SK-N-SH (cell line): ENCODE results near the gene KCNJ15. TPM values are rescaled to one million over a fixed set of nuclear protein-coding genes. Genes with fewer than 3 reads are reported as not detected.

Experiments used
- CTCF ChIA-PET: fragments of 300-600, 350-600 bp; formaldehyde crosslinking; extraction: SDS; loops from one replicate; lab custom pipeline; 2021; lab: Yijun Ruan, JAX
- POLR2A ChIA-PET: fragments of 350-600 bp; sonication (Branson Sonifier 250); formaldehyde crosslinking; extraction: SDS; loops from one replicate; lab custom pipeline; 2020; ENCODE audit warnings: antibody characterized with exemption, inconsistent platforms; lab: Yijun Ruan, JAX
- DNase-seq: peaks from one replicate; pipeline ENCODE4 v3.0.0; 2012
- H2AFZ ChIP-seq: fragments of 200-600 bp; sonication (generic); 2 replicates; pipeline ENCODE4 v1.8.1; 2016; ENCODE audit warnings: antibody characterized with exemption, mild to moderate bottlenecking, low read depth
- H3F3A ChIP-seq: fragments of 200-600 bp; sonication (generic); replicated peaks from 2 replicates; pipeline ENCODE3; 2016; ENCODE audit warnings: antibody characterized with exemption, mild to moderate bottlenecking; ENCODE audit not compliant: insufficient read depth
- H3K27ac ChIP-seq, 2 experiments: fragments of 200-500 bp in 1 of 2; fragments of 200-600 bp in 1 of 2; sonication (Bioruptor generic) in 1 of 2; sonication (generic), shearing (Covaris generic) in 1 of 2; 2 replicates each; pipeline versions ENCODE4 v1.5.1 to v1.6.1; 2014 to 2016; ENCODE audit warnings: low read depth in 2 of 2, inconsistent platforms in 1 of 2, low read length in 1 of 2, mild to moderate bottlenecking in 1 of 2, mixed read lengths in 1 of 2
- H3K27me3 ChIP-seq: fragments of 200-600 bp; sonication (generic), shearing (Covaris generic); 2 replicates; pipeline ENCODE4 v1.6.1; 2016; ENCODE audit warnings: mixed run types; ENCODE audit not compliant: insufficient read depth
- H3K36me3 ChIP-seq, 2 experiments: fragments of 200-500 bp in 1 of 2; fragments of 200-600 bp in 1 of 2; sonication (Bioruptor generic) in 1 of 2; sonication (generic) in 1 of 2; replicated peaks in 1 of 2; 2 replicates each; pipeline versions ENCODE3 to v1.5.1; 2014 to 2016; ENCODE audit warnings: low read length in 1 of 2, mild to moderate bottlenecking in 1 of 2; ENCODE audit not compliant: insufficient read depth in 2 of 2, control insufficient read depth in 1 of 2
- H3K4me1 ChIP-seq, 2 experiments: fragments of 200-500 bp in 1 of 2; fragments of 200-600 bp in 1 of 2; sonication (Bioruptor generic) in 1 of 2; sonication (generic), shearing (Covaris generic) in 1 of 2; 2 replicates each; pipeline versions ENCODE4 v1.5.1 to v1.6.1; 2014 to 2016; ENCODE audit warnings: low read depth in 1 of 2, low read length in 1 of 2, mixed run types in 1 of 2; ENCODE audit not compliant: insufficient read depth in 2 of 2, control insufficient read depth in 1 of 2
- H3K4me2 ChIP-seq: fragments of 200-600 bp; sonication (generic), shearing (Covaris generic); 2 replicates; pipeline ENCODE4 v1.6.1; 2017; ENCODE audit warnings: mixed run types
- H3K4me3 ChIP-seq, 2 experiments: fragments of 200-500 bp in 1 of 2; fragments of 200-600 bp in 1 of 2; sonication (Bioruptor generic) in 1 of 2; sonication (generic), shearing (Covaris generic) in 1 of 2; 2 replicates each; pipeline versions ENCODE4 v1.5.1 to v1.8.1; 2014 to 2016; ENCODE audit warnings: low read depth in 2 of 2, inconsistent platforms in 1 of 2, low read length in 1 of 2, mild to moderate bottlenecking in 1 of 2, mixed read lengths in 1 of 2, moderate library complexity in 1 of 2
- H3K79me2 ChIP-seq: fragments of 200-600 bp; sonication (generic); 2 replicates; pipeline ENCODE4 v1.8.1; 2017; ENCODE audit warnings: mild to moderate bottlenecking; ENCODE audit not compliant: insufficient read depth
- H3K9ac ChIP-seq: fragments of 200-600 bp; sonication (generic); 2 replicates; pipeline ENCODE4 v1.6.1; 2017; ENCODE audit warnings: mixed run types
- H3K9me2 ChIP-seq: fragments of 200-600 bp; sonication (generic); 2 replicates; pipeline ENCODE4 v1.6.1; 2017; ENCODE audit warnings: mixed run types
- H3K9me3 ChIP-seq: fragments of 200-600 bp; sonication (generic); 2 replicates; pipeline ENCODE4 v1.6.1; 2017; ENCODE audit warnings: mixed run types, mild to moderate bottlenecking, moderate library complexity
- H4K20me1 ChIP-seq: fragments of 200-600 bp; sonication (generic); 2 replicates; pipeline ENCODE4 v1.6.1; 2017; ENCODE audit warnings: mild to moderate bottlenecking, mixed run types; ENCODE audit not compliant: insufficient read depth
- EP300 ChIP-seq, 2 experiments: IDR thresholded peaks; 2 replicates each; pipeline versions ENCODE4 v1.4.0 to v1.6.1; 2012; ENCODE audit warnings: borderline replicate concordance in 1 of 2, low read depth in 1 of 2, low read length in 1 of 2
- FOSL2 ChIP-seq: IDR thresholded peaks from 2 replicates; pipeline ENCODE4 v1.4.0; 2012; ENCODE audit warnings: low read depth, mild to moderate bottlenecking, moderate library complexity, borderline replicate concordance
- FOXJ3 ChIP-seq: sonication (generic); formaldehyde crosslinking; IDR thresholded peaks from 2 replicates; pipeline ENCODE4 v1.5.1; 2020; ENCODE audit warnings: mild to moderate bottlenecking, missing genetic modification reagents
- FOXM1 ChIP-seq: IDR thresholded peaks from 2 replicates; pipeline ENCODE4 v1.4.0; 2012; ENCODE audit warnings: low read depth, mild to moderate bottlenecking
- JUND ChIP-seq: IDR thresholded peaks from 2 replicates; pipeline ENCODE4 v1.4.0; 2012
- MEF2A ChIP-seq: IDR thresholded peaks from 2 replicates; pipeline ENCODE4 v1.4.0; 2012; ENCODE audit warnings: low read depth, borderline replicate concordance
- NFIC ChIP-seq: IDR thresholded peaks from 2 replicates; pipeline ENCODE4 v1.4.0; 2012; ENCODE audit warnings: borderline replicate concordance
- NRF1 ChIP-seq: IDR thresholded peaks from 2 replicates; pipeline ENCODE4 v1.6.1; 2012; ENCODE audit warnings: low read depth, mild to moderate bottlenecking, low read length
- POLR2AphosphoS5 ChIP-seq: IDR thresholded peaks from 2 replicates; pipeline ENCODE4 v1.6.1; 2012; ENCODE audit warnings: low read depth, low read length
- SIN3A ChIP-seq: IDR thresholded peaks from 2 replicates; pipeline ENCODE4 v1.6.1; 2012; ENCODE audit warnings: low read depth, mild to moderate bottlenecking, low read length, moderate library complexity, borderline replicate concordance
- SMC3 ChIP-seq: IDR thresholded peaks from 2 replicates; pipeline ENCODE4 v1.6.1; 2012; ENCODE audit warnings: low read depth, low read length, improper control_type of control experiment
- YY1 ChIP-seq: IDR thresholded peaks from 2 replicates; pipeline ENCODE4 v1.4.0; 2012; ENCODE audit warnings: low read depth, mild to moderate bottlenecking
- WGBS: methylation state at CpG from one replicate; pipeline ENCODE4 v1.1.6; 2017; ENCODE audit warnings: low lambda C conversion rate; 5-methylcytosine and 5-hydroxymethylcytosine counted together
- polyA plus RNA-seq, 3 experiments: library from polyadenylated mRNA; depleted of rRNA; stranded (reverse); fragments of >200 nt; gene quantifications; 2 replicates each; pipeline ENCODE4 v1.2.3, GENCODE V29; 2012
- TF ChIP-seq, protein P1 (sequence below): fragments of 200-600 bp; sonication (generic); IDR thresholded peaks from 2 replicates; pipeline ENCODE4 v1.6.1; 2017; ENCODE audit warnings: antibody characterized with exemption, mild to moderate bottlenecking, moderate library complexity
- TF ChIP-seq, protein P2 (sequence below): IDR thresholded peaks from 2 replicates; pipeline ENCODE4 v1.4.0; 2012; ENCODE audit warnings: low read depth, borderline replicate concordance
- TF ChIP-seq, protein P3 (sequence below): IDR thresholded peaks from 2 replicates; pipeline ENCODE4 v1.4.0; 2012; ENCODE audit warnings: low read depth
- TF ChIP-seq, protein P4 (sequence below): fragments of 150-350 bp; IDR thresholded peaks from 2 replicates; pipeline ENCODE4 v1.6.1; 2016; ENCODE audit warnings: mild to moderate bottlenecking, low read depth, low read length
- TF ChIP-seq, protein P5 (sequence below): fragments of 150-350 bp; IDR thresholded peaks from 2 replicates; pipeline ENCODE4 v1.6.1; 2017; ENCODE audit warnings: antibody characterized with exemption, low read length, low read depth, borderline replicate concordance
- TF ChIP-seq, protein P6 (sequence below): IDR thresholded peaks from 2 replicates; pipeline ENCODE4 v1.6.1; 2012; ENCODE audit warnings: mild to moderate bottlenecking, low read depth, low read length, moderate library complexity

KCNJ15 gene
- polyA plus RNA-seq, 1 of the 3 experiments (the other 2 are of a cell fraction): 0.03 TPM

DNA sequence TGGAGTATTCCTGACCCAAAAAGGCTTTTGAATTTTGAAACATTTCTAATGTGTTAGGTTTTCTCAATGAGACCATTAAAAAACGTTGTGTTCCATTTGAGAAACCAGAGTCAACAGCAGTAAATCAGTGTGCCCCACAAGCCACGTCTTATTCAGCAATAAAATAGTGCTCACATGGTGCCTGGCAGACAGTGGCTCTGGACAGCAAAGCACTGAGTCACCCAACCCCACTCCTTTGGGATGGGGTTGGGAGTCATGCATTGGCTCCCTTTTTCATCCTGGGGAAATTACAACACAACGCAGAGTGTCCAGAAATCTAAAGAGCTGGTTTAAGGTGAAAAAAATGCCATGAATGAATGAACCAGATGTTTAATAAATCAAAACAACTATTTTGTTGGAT is 46.5 kb downstream of the KCNJ15 start (continued):
- TF ChIP-seq, protein P1, sequence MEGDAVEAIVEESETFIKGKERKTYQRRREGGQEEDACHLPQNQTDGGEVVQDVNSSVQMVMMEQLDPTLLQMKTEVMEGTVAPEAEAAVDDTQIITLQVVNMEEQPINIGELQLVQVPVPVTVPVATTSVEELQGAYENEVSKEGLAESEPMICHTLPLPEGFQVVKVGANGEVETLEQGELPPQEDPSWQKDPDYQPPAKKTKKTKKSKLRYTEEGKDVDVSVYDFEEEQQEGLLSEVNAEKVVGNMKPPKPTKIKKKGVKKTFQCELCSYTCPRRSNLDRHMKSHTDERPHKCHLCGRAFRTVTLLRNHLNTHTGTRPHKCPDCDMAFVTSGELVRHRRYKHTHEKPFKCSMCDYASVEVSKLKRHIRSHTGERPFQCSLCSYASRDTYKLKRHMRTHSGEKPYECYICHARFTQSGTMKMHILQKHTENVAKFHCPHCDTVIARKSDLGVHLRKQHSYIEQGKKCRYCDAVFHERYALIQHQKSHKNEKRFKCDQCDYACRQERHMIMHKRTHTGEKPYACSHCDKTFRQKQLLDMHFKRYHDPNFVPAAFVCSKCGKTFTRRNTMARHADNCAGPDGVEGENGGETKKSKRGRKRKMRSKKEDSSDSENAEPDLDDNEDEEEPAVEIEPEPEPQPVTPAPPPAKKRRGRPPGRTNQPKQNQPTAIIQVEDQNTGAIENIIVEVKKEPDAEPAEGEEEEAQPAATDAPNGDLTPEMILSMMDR: no peak
- no peak for TF ChIP-seq FOXJ3 (CRISPR knock-in tag)
- no peak for TF ChIP-seq NFIC
- TF ChIP-seq, protein P2, sequence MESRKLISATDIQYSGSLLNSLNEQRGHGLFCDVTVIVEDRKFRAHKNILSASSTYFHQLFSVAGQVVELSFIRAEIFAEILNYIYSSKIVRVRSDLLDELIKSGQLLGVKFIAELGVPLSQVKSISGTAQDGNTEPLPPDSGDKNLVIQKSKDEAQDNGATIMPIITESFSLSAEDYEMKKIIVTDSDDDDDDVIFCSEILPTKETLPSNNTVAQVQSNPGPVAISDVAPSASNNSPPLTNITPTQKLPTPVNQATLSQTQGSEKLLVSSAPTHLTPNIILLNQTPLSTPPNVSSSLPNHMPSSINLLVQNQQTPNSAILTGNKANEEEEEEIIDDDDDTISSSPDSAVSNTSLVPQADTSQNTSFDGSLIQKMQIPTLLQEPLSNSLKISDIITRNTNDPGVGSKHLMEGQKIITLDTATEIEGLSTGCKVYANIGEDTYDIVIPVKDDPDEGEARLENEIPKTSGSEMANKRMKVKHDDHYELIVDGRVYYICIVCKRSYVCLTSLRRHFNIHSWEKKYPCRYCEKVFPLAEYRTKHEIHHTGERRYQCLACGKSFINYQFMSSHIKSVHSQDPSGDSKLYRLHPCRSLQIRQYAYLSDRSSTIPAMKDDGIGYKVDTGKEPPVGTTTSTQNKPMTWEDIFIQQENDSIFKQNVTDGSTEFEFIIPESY: no peak

DNA sequence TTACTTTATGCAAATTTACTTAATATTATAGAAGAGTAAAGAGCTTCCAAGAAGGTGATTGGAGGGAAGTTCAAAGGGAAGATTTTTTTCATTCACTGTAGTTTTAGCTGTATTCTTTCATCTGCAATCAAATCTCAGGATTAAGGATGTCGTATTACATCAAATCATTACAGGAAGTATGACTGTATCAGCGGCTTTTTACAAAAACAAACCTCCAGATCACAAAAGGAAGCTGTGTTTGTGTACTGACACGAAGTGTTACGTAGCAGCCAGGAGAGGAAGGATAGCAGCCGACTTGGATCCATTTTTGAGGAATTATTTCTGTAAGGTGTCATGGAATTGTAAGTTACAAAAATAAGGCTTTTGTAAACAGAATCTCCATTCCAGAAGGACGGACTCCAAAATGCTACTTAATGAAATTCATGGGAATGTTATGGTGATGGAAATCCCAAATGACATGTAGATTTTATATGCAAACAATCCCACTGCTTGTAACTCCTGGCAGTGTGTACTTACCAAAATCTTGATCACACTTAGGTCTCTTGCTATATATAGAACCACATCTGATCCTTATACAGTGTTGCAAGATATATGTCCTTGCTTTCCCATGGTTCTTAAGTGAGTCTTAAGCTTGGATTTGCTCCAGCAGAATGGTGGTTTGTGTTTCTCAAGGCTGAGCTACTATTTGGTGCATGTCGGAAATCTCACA is 49.8 kb downstream of the KCNJ15 start:
- CTCF ChIA-PET: interaction anchor here (0.8 to 1.1 kb wide), 2 partner anchors 10 to 595 kb away, joined by 3 to 4 read pairs; no protein-coding TSS in a partner anchor
- peak overlapping the region in 1 of 2 experiments; percentile 85; a peak in 2 of 4 replicates for H3K27ac ChIP-seq
- no peaks in the 10 kb centered on the region for H3K79me2 ChIP-seq
- no peaks in the 10 kb centered on the region for H3K9me3 ChIP-seq
- POLR2A ChIA-PET: no interaction called here
- no peaks in the 10 kb centered on the region for H3K27me3 ChIP-seq
- H4K20me1 ChIP-seq: no peaks in the 10 kb centered on the region
- 15% methylated on average over 7 of the region's 7 CpGs for WGBS
- H3F3A ChIP-seq: peaks cover 17% of the 10 kb centered on the region
- peak overlapping the region; percentile 46; the same call in 1 of the 2 replicates for H3K4me2 ChIP-seq
- H3K4me3 ChIP-seq: peak overlapping the region; percentile 21 to 25; a peak in 2 of 4 replicates
- H3K9ac ChIP-seq: peak overlapping the region; percentile 42; the same call in 1 of the 2 replicates
- H3K36me3 ChIP-seq: no peaks in the 10 kb centered on the region
- H3K9me2 ChIP-seq: no peaks in the 10 kb centered on the region
- peak overlapping the region; percentile 64 for H2AFZ ChIP-seq
- 0 out of 4 replicates have a peak, but pooled peaks cover 0 to 5% of the 10 kb centered on the region in 2 experiments for H3K4me1 ChIP-seq
- no peak for DNase-seq
- no peak for TF ChIP-seq MEF2A
- TF ChIP-seq SIN3A: no peak
- TF ChIP-seq FOXJ3 (CRISPR knock-in tag): no peak
- TF ChIP-seq SMC3: no peak
- TF ChIP-seq EP300 (IDR thresholded peaks at IDR 0.05; ENCODE audit: borderline replicate concordance in 1 of 2, low read depth in 1 of 2, low read length in 1 of 2): 0 out of 4 replicates have a peak, but pooled peaks of 1 of the 2 experiments have one; percentile 14
- no peak for TF ChIP-seq YY1
- no peak for TF ChIP-seq JUND
- TF ChIP-seq, protein P3, sequence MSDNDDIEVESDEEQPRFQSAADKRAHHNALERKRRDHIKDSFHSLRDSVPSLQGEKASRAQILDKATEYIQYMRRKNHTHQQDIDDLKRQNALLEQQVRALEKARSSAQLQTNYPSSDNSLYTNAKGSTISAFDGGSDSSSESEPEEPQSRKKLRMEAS: no peak
- no peak for TF ChIP-seq POLR2AphosphoS5
- TF ChIP-seq, protein P4, sequence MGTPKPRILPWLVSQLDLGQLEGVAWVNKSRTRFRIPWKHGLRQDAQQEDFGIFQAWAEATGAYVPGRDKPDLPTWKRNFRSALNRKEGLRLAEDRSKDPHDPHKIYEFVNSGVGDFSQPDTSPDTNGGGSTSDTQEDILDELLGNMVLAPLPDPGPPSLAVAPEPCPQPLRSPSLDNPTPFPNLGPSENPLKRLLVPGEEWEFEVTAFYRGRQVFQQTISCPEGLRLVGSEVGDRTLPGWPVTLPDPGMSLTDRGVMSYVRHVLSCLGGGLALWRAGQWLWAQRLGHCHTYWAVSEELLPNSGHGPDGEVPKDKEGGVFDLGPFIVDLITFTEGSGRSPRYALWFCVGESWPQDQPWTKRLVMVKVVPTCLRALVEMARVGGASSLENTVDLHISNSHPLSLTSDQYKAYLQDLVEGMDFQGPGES: no peak
- TF ChIP-seq NRF1: no peak
- TF ChIP-seq, protein P5, sequence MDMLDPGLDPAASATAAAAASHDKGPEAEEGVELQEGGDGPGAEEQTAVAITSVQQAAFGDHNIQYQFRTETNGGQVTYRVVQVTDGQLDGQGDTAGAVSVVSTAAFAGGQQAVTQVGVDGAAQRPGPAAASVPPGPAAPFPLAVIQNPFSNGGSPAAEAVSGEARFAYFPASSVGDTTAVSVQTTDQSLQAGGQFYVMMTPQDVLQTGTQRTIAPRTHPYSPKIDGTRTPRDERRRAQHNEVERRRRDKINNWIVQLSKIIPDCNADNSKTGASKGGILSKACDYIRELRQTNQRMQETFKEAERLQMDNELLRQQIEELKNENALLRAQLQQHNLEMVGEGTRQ: no peak
- 0 out of 2 replicates have a peak, but pooled peaks have one; percentile 7 for TF ChIP-seq NFIC
- TF ChIP-seq, protein P6, sequence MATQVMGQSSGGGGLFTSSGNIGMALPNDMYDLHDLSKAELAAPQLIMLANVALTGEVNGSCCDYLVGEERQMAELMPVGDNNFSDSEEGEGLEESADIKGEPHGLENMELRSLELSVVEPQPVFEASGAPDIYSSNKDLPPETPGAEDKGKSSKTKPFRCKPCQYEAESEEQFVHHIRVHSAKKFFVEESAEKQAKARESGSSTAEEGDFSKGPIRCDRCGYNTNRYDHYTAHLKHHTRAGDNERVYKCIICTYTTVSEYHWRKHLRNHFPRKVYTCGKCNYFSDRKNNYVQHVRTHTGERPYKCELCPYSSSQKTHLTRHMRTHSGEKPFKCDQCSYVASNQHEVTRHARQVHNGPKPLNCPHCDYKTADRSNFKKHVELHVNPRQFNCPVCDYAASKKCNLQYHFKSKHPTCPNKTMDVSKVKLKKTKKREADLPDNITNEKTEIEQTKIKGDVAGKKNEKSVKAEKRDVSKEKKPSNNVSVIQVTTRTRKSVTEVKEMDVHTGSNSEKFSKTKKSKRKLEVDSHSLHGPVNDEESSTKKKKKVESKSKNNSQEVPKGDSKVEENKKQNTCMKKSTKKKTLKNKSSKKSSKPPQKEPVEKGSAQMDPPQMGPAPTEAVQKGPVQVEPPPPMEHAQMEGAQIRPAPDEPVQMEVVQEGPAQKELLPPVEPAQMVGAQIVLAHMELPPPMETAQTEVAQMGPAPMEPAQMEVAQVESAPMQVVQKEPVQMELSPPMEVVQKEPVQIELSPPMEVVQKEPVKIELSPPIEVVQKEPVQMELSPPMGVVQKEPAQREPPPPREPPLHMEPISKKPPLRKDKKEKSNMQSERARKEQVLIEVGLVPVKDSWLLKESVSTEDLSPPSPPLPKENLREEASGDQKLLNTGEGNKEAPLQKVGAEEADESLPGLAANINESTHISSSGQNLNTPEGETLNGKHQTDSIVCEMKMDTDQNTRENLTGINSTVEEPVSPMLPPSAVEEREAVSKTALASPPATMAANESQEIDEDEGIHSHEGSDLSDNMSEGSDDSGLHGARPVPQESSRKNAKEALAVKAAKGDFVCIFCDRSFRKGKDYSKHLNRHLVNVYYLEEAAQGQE: no peak
- TF ChIP-seq FOXM1: no peak
- no peak for TF ChIP-seq FOSL2
